HG02759 (cell line): ENCODE data around the gene SCCPDH.
A peak's percentile ranks its signal among the peaks of the same experiment; 100 is the strongest.
"Not testable (repeated sequence)": the region's sequence is repeated elsewhere in the genome, so short reads cannot be mapped to it uniquely, and the experiment has no call there.

ENCODE experiments used
- ATAC-seq: cut with Tn5 transposase; IDR thresholded peaks from one replicate; pipeline ENCODE4 v1.9.1; 2021; ENCODE audit warnings: mild to moderate bottlenecking, moderate library complexity; ENCODE audit not compliant: unreplicated experiment

SCCPDH gene

GRCh38 chr1:246724016-246724730 is at the start of gene SCCPDH:
Gene SCCPDH, plus strand, starts transcription at chr1:246724409. Its CDS starts 14 bp downstream, at chr1:246724423.
- ATAC-seq = peak; percentile 97

DNA sequence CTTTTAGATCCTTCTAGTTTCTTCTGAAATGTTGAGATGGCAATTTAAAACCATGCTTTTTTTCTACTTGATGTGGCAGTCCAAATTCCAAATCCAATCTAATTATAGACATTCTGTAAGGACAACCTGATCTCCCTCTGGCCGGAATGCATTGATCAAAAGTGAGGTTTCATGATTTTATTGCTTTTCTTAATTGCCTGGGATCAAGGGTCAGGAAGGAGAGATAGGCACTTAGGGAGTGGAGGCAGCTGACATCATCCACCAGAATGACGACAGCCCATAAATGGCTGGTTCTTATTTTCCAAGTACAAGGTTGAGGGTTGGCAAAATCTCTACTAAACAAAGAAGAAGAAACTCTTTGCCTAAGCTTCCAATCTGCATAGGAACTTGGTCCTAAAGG is 46.4 kb upstream of the SCCPDH start:
- ATAC-seq = no peak

DNA sequence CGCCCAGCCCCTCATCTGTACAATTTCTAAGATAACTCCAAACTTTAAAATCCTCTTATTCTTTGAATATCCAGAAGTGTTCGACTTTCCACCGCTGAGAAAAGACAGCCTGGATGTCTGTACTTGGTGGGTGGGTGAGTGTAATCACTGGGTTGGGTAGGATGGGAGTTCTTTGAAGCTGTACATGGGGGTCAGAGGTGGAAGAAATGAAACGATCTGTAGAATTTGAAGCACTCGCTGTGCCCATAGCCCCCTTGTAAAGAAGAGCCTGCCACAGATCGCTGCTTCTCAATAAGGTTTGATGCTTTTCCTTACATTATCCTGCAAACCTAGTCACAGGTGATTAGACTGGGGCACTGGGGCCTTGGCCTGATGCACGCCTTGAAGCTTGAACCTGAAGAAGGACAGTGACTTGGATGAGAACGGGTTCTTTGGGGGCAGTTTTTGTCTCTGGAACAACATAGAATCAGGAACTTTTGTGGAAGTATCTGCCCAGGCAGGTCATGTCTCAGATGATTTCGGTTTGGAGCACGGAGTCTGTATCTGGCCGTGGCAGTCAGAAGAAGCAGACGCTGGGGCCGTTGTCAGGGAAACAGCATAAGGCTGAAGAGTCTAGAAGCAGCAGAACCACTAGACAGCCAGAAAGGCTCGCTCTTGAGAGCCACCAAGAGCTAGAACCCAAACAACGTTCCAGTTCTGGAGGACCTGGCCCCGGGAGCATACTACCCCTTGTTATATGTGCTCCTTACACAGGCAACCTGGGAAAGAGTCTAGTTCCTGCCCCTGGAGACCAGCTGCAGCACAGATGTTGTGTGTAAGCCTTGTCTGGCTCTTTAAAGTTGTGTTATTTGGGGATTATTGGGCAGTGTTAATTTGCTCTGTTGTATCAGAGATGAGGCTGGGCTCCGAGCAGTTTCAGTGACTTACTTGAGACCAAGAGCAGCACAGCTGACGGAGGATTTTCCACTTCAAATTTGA is 45.1 kb upstream of the SCCPDH start:
- ATAC-seq = no peak

- no peak for ATAC-seq
Measured at GRCh38 chr1:246679794-246680177, 44.4 kb upstream of the SCCPDH start.

DNA sequence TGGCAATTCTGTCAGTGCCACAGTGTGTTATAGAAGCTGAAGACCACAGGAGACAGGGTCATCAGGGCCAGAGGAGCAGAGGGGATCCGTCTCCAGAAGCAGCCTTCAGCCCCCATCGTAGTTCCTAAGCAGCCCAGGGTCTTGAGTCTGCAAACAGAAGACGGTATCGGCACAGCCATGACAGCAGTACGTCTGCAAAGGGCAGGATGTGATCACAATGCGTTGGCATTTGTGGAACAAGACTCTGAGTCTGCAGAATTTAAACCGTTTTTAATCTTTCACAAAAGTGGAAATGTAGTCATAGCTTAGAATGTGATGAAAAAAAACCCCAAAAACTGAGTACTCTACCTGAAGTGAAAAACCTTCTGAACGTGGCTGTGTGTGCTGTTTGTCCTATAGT is 44.0 kb upstream of the SCCPDH start:
- no peak for ATAC-seq

DNA sequence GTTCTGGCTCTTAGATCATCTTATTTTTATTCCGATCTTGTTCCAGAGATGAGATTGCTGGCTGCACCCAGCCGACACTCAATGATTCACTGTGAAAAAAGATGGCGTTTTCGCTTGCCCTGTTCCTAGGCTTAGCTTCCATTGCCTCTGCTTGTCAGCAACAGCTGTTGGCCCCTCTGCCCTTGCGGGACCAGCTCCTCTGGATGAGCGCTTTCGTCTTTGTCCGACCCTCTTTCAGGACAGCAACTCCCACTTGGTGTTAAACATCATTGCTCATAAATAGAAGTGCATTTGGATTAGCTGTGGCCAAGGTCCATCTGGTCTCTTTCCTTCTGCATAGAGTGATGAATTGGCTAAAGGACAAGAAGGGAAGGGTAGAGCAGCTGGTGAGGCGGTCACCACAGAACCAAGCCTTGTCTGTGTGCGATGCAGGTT is 43.5 kb upstream of the SCCPDH start:
- ATAC-seq = no peak

GRCh38 chr1:246681900-246682895 is 42.0 kb upstream of the SCCPDH start:
- ATAC-seq = no peak

DNA sequence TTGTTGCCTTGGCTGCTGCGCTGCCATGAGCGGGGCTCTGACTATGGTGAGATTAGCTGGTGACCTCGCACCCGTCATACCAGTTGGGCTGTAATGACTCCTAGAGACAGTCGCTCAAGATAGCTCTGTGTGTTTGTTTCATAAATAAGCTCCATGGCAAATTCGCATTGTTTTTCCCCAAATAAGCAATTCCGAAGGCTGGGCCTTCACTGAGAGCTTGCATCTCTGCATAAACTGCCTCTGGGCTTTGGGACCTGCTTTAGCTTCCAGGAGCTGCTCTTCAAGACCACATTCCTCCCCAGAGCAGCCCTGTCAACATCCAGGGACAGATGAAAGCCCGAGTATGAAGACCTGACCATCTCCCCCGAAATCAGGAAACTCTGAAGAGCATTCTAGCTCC is 40.7 kb upstream of the SCCPDH start:
- ATAC-seq = no peak

DNA sequence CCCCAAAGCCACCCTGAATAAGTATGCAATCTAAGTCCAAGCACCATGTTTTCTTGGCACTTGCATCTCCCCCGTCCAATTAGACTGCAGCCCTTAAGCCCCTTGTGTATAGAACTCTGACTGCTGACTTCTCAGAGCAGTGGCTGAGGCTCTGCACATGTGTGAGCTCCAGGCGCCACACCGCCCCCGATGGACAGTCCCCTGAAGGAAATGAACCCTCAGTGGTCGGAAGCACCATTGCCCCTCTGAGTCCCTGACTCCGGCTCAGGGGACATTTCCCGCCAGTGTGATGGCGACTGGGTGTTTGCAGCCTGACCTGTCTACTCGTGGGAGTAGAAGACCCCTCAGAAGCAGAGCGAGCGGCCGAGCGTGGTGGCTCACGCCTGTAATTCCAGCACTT is 37.2 kb upstream of the SCCPDH start:
- ATAC-seq = no peak

DNA sequence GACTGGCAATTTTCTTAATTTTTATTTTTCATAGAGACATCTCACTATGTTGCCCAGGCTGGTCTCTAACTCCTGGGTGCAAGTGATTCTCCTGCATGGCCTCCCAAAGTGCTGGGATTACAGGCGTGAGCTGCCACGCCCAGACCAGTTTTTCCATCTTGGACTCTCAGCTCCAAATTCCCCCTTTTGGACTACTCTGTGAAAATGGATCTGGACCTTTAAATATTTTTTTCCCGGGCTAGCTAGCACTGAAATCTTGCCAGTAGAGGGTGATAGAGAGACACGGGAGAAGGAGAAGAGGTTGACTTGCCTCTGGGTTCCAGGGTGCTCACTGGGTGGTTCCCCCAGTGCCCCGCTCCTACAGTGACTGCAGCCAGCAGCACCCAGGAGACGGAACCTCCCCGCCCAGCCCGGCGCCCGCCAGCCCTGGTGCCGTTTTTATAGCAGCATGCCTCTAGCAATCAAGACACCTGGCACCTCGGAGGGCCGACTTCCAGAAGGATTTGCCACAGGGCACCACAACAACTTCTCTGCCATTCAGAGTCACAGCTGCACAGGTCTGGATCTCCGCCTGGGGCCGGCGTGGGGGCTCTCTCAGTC is 34.7 kb upstream of the SCCPDH start:
- peak; percentile 96 for ATAC-seq

GRCh38 chr1:246690100-246690499 is 34.1 kb upstream of the SCCPDH start:
- ATAC-seq = no peak

DNA sequence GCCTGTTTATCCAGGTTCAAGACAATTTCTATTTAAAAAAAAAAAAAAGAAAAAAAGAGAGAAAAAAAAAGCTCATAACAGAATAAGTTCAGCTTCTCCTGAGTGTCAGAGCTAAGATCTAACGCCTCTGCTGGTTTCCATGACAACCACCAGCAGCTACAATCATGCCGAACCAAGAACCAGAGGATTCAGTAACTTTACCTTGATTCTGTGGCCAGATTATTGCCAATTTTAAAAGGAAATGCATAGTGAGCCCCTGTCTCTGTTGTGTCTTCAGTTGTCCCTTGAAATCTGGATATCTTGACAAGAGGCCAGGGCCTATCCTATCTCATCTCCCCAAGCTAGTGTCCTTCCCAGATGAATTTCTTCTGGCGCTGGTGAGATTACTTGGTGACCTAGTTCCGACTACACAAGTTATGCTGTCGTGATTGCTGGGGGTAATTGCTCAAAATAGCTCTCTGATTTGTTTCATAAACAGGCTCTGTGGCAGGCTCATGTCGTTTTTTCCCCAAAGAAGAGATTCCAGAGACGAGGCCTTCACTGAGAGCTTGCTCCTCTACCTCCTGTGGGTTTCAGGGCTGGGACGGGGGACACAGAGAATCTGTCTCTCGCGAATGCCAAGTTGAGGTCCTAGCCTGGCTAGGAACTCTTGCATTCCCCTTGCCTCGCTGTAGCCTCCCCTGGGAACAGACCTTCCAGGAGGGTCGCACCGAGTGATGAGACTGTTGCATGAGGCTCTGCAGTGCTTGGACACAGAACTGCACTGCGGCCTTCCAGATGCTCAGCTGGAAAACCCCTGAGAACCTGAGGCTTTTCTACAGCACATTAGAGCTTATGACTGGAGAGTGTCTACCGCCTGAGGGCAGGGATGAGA is 32.4 kb upstream of the SCCPDH start:
- ATAC-seq = no peak

GRCh38 chr1:246694213-246694895 is 29.9 kb upstream of the SCCPDH start:
- ATAC-seq = not testable (repeated sequence)

- no peak for ATAC-seq
Measured at GRCh38 chr1:246695136-246695535, 29.1 kb upstream of the SCCPDH start.

GRCh38 chr1:246695666-246696065 is 28.5 kb upstream of the SCCPDH start:
- ATAC-seq = no peak

GRCh38 chr1:246698466-246699094 is 25.6 kb upstream of the SCCPDH start:
- no peak for ATAC-seq

DNA sequence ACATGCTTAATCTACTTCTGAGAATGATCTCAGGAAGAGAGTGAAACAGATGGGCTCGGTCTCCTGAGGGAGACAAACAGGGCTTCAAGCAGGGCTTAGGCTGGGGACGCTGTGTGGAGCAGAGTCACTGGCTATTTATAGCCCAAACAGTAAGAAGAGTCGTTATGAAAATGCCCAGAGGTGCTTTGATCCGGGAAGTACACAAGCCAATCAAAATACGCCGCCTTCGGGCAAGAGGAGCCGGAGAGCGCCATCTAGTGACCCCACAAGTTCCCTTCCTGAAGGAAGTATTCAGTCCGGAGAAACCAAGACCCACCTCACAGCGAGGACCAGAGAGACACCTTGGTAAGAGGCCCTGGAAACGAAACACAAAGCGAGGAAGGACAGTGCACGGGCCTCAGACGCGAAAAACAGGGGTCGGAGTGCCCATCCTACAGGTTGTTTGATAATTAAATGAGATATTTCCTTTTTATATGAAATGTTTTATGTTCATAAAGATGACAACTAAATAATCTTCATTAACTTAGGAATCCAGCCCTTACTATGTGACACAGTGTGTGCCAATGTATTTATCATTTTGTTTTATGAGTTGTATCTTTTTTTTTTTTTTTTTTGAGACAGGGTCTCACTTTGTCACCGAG is 25.0 kb upstream of the SCCPDH start:
- peak; percentile 98 for ATAC-seq

- ATAC-seq = no peak
Measured at GRCh38 chr1:246703581-246703980, 20.6 kb upstream of the SCCPDH start.
